Measurements from ENCODE around the gene PSMD11.

Gene PSMD11

DNA sequence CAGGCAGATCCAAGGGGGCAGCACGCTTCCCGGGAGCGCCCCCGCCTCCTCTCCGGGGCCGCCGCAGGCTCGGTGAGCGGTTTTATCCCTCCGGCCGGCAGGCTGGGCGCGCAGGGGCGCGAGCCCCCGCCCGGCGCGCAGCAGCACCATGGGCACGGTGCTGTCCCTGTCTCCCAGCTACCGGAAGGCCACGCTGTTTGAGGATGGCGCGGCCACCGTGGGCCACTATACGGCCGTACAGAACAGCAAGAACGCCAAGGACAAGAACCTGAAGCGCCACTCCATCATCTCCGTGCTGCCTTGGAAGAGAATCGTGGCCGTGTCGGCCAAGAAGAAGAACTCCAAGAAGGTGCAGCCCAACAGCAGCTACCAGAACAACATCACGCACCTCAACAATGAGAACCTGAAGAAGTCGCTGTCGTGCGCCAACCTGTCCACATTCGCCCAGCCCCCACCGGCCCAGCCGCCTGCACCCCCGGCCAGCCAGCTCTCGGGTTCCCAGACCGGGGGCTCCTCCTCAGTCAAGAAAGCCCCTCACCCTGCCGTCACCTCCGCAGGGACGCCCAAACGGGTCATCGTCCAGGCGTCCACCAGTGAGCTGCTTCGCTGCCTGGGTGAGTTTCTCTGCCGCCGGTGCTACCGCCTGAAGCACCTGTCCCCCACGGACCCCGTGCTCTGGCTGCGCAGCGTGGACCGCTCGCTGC, 43.3 kb downstream of the PSMD11 start:
- Histone ChIP-seq H3K4me3 (ENCODE audit: low read depth, low read length, poor library complexity, severe bottlenecking) (peak overlapping the region; percentile 61), H3K27ac (ENCODE audit: low read depth, low read length, poor library complexity, severe bottlenecking) (no peak overlapping the region), H3F3A (ENCODE audit: insufficient read depth, low read length) (no peaks in the 10 kb centered on the region), H3K79me2 (ENCODE audit: insufficient read depth, low read length) (no peaks in the 10 kb centered on the region), H3K9me3 (ENCODE audit: low read length) (no peaks in the 10 kb centered on the region), H3K36me3 (ENCODE audit: insufficient read depth, low read length) (peaks cover 4% of the 10 kb centered on the region), H3K9me2 (ENCODE audit: low read depth, low read length) (no peaks in the 10 kb centered on the region), H3K4me1 (ENCODE audit: insufficient read depth, low read length, severe bottlenecking) (peaks cover 10% of the 10 kb centered on the region), H3K9ac (ENCODE audit: low read length) (peak overlapping the region; percentile 26; the same call in 1 of the 2 replicates), H3K27me3 (ENCODE audit: insufficient read depth, low read length) (peaks cover 7% of the 10 kb centered on the region), H3K4me2 (ENCODE audit: low read length) (peak overlapping the region; percentile 72), H4K20me1 (ENCODE audit: insufficient read depth, low read length) (no peaks in the 10 kb centered on the region), H2AFZ (ENCODE audit: low read length) (no peak overlapping the region)
- TF ChIP-seq EZH2 (IDR thresholded peaks at IDR 0.05; ENCODE audit: borderline replicate concordance, low read length): no peak
- TF ChIP-seq CTCF (IDR thresholded peaks at IDR 0.05; ENCODE audit: low read length): no peak

GRCh38 chr17:32488177-32488542, 43.9 kb downstream of the PSMD11 start:
- H3K9me2 ChIP-seq (ENCODE audit: low read depth, low read length): no peaks in the 10 kb centered on the region
- no peak overlapping the region for H3K27ac ChIP-seq (ENCODE audit: low read depth, low read length, poor library complexity, severe bottlenecking)
- no peaks in the 10 kb centered on the region for H3K9me3 ChIP-seq (ENCODE audit: low read length)
- no peaks in the 10 kb centered on the region; the same call in 1 of the 2 replicates for H3K36me3 ChIP-seq (ENCODE audit: insufficient read depth, low read length)
- H2AFZ ChIP-seq (ENCODE audit: low read length): no peak overlapping the region
- no peaks in the 10 kb centered on the region for H3F3A ChIP-seq (ENCODE audit: insufficient read depth, low read length)
- no peak for TF ChIP-seq EZH2 (IDR thresholded peaks at IDR 0.05; ENCODE audit: borderline replicate concordance, low read length)
- TF ChIP-seq CTCF (IDR thresholded peaks at IDR 0.05; ENCODE audit: low read length): no peak
- no peaks in the 10 kb centered on the region for H4K20me1 ChIP-seq (ENCODE audit: insufficient read depth, low read length)
- no peaks in the 10 kb centered on the region for H3K79me2 ChIP-seq (ENCODE audit: insufficient read depth, low read length)
- peaks cover 7% of the 10 kb centered on the region for H3K27me3 ChIP-seq (ENCODE audit: insufficient read depth, low read length)
- H3K4me3 ChIP-seq (ENCODE audit: low read depth, low read length, poor library complexity, severe bottlenecking): peak overlapping the region; percentile 61
- no peak overlapping the region for H3K9ac ChIP-seq (ENCODE audit: low read length)
- H3K4me2 ChIP-seq (ENCODE audit: low read length): no peak overlapping the region
- H3K4me1 ChIP-seq (ENCODE audit: insufficient read depth, low read length, severe bottlenecking): peaks cover 10% of the 10 kb centered on the region

DNA sequence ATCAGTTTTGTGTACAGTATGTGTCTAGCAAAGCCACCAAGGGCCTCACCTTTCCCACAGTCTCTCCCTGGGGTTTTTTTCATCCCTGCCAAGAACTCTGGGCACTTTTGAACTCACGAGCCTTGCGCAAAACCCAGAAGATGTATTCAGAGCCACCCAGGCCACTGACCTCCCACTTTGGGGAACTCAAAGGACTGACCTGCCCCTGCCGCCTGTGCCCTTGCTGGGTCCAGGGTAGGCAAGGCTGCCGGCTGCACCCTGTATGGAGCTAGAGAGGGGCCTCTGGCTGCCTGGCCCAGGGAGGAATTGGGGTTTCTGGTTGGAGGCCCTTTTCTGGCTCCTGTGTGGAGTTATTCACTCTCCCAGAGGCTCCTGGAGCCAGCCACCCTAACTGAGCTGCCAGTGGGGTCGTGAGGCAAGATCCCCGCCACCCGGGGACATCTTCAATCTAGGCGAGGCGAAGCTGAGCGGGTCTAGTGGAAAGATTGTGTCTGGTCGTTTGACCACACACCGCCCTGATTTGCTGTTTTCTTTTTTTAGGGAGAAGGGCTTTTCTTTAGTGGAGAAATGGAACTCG, 44.4 kb downstream of the PSMD11 start:
- no peaks in the 10 kb centered on the region for H3F3A ChIP-seq (ENCODE audit: insufficient read depth, low read length)
- no peaks in the 10 kb centered on the region for H3K9me3 ChIP-seq (ENCODE audit: low read length)
- peaks cover 7% of the 10 kb centered on the region for H3K27me3 ChIP-seq (ENCODE audit: insufficient read depth, low read length)
- no peaks in the 10 kb centered on the region for H3K79me2 ChIP-seq (ENCODE audit: insufficient read depth, low read length)
- H3K9me2 ChIP-seq (ENCODE audit: low read depth, low read length): no peaks in the 10 kb centered on the region
- no peak for TF ChIP-seq CTCF (IDR thresholded peaks at IDR 0.05; ENCODE audit: low read length)
- no peak for TF ChIP-seq EZH2 (IDR thresholded peaks at IDR 0.05; ENCODE audit: borderline replicate concordance, low read length)
- H3K4me2 ChIP-seq (ENCODE audit: low read length): no peak overlapping the region
- H3K4me3 ChIP-seq (ENCODE audit: low read depth, low read length, poor library complexity, severe bottlenecking): no peak overlapping the region
- H3K36me3 ChIP-seq (ENCODE audit: insufficient read depth, low read length): no peaks in the 10 kb centered on the region; the same call in 1 of the 2 replicates
- H3K27ac ChIP-seq (ENCODE audit: low read depth, low read length, poor library complexity, severe bottlenecking): no peak overlapping the region
- H3K9ac ChIP-seq (ENCODE audit: low read length): no peak overlapping the region
- H2AFZ ChIP-seq (ENCODE audit: low read length): no peak overlapping the region
- H3K4me1 ChIP-seq (ENCODE audit: insufficient read depth, low read length, severe bottlenecking): peaks cover 10% of the 10 kb centered on the region
- H4K20me1 ChIP-seq (ENCODE audit: insufficient read depth, low read length): no peaks in the 10 kb centered on the region

Measured in OCI-LY1 (cell line).